ENCODE results near the gene SEMA4D. TPM values are rescaled to one million over a fixed set of nuclear protein-coding genes. Genes with fewer than 3 reads are reported as not detected.

SEMA4D gene
- total RNA-seq, 1 donor from 2014 or later = 46.2 TPM

DNA sequence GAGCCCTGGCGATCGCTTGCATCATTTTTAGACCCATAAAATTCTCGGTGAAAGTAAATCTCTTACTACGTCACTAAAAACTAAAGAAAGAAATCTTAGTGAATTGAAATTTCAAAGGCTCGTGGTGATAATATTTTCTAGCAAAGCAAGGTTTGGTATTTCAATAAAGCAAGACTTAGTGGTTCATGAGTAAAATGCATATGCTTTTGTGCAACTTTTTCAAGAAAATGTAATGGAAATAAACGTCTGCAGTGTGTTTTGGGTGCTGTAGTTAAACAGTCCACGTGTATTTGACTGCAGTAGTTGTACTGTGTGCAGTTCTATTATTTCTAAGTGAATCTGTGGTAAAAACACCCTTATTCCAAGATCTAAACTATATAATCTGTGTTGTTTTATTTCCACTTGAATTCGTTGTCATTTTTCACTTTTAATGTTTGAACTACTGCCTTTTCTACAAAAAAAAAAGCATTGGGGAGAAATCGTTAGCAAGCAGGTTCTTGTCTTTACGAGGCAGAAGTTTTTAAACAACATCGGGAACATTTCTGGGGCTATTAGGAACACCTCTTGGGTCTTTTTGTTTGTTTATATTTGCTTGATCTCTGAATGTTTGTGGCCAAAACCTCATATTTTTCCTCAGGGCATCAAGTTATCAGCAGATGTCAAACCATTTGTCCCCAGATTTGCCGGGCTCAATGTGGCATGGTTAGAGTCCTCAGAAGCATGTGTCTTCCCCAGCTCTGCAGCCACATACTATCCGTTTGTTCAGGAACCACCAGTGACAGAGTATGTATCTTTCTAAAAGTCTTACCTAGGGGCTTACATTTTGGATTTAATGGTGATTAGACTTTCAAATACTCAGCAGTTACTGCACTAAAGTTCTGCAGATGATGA is 178.7 kb downstream of the SEMA4D start:
- Histone ChIP-seq H3K27me3 (no peaks in the 10 kb centered on the region), H3K9me3 (no peaks in the 10 kb centered on the region), H3K36me3 (peaks cover 29% of the 10 kb centered on the region), H3K4me1 (peaks cover 30% of the 10 kb centered on the region), H3K27ac (peak overlapping the region; percentile 99), H3K4me3 (peak overlapping the region; percentile 67)
- intact Hi-C loops (cut with DNase I) = no loop called here
- no peak for ATAC-seq
- TF ChIP-seq, protein P1, sequence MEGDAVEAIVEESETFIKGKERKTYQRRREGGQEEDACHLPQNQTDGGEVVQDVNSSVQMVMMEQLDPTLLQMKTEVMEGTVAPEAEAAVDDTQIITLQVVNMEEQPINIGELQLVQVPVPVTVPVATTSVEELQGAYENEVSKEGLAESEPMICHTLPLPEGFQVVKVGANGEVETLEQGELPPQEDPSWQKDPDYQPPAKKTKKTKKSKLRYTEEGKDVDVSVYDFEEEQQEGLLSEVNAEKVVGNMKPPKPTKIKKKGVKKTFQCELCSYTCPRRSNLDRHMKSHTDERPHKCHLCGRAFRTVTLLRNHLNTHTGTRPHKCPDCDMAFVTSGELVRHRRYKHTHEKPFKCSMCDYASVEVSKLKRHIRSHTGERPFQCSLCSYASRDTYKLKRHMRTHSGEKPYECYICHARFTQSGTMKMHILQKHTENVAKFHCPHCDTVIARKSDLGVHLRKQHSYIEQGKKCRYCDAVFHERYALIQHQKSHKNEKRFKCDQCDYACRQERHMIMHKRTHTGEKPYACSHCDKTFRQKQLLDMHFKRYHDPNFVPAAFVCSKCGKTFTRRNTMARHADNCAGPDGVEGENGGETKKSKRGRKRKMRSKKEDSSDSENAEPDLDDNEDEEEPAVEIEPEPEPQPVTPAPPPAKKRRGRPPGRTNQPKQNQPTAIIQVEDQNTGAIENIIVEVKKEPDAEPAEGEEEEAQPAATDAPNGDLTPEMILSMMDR (IDR thresholded peaks at IDR 0.05) = no peak
- DNase-seq = no peak

DNA sequence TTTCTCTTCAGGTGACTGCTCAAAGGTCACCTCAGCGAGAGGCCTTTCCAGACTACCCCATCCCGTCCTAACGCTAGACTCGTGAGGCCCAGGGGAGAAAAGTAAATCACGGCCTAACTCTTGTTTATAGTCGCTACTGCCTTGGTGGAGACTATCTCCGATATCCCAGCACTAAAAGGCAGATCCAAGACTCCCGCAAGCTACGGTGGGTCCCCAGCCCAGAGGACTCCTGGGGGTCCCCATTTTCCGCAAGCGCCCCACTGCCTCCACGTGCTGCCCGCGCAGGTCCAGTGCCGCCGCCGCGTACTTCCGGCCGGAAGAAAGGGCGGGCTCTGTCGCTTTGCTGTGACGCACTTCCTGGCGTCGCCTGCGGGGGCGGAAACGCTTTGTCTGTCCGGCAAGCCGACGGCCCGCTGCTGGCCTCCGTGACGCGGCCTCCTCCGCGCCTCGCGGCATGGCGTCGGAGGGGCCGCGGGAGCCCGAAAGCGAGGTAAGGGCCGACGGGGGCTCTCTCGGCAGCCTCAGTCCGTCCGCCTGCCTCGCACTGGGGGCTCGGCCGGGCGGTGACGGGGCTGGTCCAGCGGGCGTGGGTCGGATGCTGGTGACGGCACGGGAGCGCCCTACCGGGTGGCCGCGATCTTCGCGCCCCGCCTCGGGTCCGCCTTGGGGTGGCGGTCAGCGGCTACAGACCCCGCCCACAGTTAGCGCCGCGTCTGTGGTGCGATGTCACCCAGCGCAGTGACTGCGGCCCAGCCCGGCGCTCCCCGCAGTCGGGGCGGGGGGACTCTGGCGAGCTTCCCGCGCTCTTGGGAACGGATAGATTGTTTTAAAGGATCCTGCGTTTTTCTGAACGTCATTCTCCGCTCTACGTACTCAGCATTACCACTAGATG is 179.5 kb downstream of the SEMA4D start, which contains the start of gene SECISBP2:
Gene SECISBP2 (plus strand): TSS at position 378 of the 892 bp plus-strand sequence. CDS start 77 bp downstream, at position 455.
- Histone ChIP-seq H3K27me3 (no peaks in the 10 kb centered on the region), H3K9me3 (no peaks in the 10 kb centered on the region), H3K36me3 (peaks cover 21% of the 10 kb centered on the region), H3K4me1 (peaks cover 26% of the 10 kb centered on the region), H3K4me3 (peak within 1 kb of the TSS; percentile 67), H3K27ac (peak within 1 kb of the TSS; percentile 99)
- TF ChIP-seq, protein P1 (IDR thresholded peaks at IDR 0.05) = peak; percentile 76
- DNase-seq (peak; percentile 99), ATAC-seq (peak; percentile 99)
- intact Hi-C loops (cut with DNase I) = no loop called here

DNA sequence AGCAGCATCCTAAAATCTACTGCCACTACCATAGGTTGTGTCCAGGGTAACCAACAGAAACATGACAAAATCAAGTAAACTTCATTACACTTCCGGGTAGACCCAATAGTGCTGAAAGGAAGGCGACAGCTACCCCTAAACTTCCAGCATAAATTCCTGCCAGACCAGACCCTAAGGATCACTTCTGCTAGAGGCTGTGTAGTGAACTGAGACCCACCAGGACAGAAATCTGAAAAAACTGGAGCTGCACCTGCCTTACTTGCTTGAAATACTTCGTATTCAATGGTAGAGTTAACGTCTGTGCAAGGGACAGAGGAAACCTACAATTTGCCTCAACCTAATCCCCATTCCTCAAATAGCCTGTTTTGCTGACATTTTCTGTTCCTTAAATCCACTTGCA is 180.6 kb downstream of the SEMA4D start:
- H3K36me3 ChIP-seq = peaks cover 21% of the 10 kb centered on the region
- H3K27me3 ChIP-seq = no peaks in the 10 kb centered on the region
- peaks cover 35% of the 10 kb centered on the region for H3K4me1 ChIP-seq
- no peak overlapping the region for H3K4me3 ChIP-seq
- intact Hi-C loops (cut with DNase I) = no loop called here
- TF ChIP-seq, protein P1 (IDR thresholded peaks at IDR 0.05) = no peak
- ATAC-seq (no peak), DNase-seq (no peak)
- H3K27ac ChIP-seq = peak overlapping the region; percentile 99
- H3K9me3 ChIP-seq = no peaks in the 10 kb centered on the region

DNA sequence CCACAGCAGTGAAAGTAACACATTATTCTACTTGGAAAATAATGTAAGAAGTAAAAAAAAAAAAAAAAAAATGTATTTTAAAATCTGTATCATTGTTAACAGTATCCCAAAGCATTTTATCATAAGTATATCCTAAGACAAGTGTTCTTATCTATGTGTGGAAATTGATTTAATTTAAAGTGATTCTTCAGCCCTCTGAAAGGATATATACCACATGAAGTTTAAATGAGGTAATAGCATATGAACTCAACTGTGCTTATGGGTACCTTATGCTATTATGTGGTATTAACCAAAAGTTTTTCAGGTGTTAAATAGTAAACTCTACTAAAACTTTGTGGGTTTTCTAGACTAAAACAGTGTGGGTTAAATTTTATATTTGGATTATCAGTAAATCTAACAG is 182.4 kb downstream of the SEMA4D start:
- peaks cover 40% of the 10 kb centered on the region for H3K4me1 ChIP-seq
- H3K36me3 ChIP-seq = peaks cover 14% of the 10 kb centered on the region
- intact Hi-C loops (cut with DNase I) = no loop called here
- H3K4me3 ChIP-seq = no peak overlapping the region
- TF ChIP-seq, protein P1 (IDR thresholded peaks at IDR 0.05) = no peak
- no peaks in the 10 kb centered on the region for H3K9me3 ChIP-seq
- no peaks in the 10 kb centered on the region for H3K27me3 ChIP-seq
- ATAC-seq (no peak), DNase-seq (no peak)
- no peak overlapping the region for H3K27ac ChIP-seq

DNA sequence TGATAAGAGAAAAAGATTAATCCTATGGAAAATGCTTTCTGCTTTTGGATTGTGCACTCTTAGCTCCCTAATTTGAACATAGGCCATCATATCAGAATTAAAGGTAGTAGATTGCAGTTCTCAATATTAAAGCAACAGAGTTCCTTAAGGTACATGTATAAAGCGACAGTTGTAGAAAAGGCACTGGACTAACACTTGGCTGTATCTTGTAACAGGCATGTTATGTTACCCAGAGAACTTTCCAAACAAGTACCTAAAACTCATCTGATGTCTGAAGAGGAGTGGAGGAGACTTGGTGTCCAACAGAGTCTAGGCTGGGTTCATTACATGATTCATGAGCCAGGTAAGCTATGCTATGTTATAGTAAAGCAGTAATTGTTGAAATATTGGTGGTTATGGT is 183.0 kb downstream of the SEMA4D start:
- H3K4me1 ChIP-seq = peaks cover 36% of the 10 kb centered on the region
- TF ChIP-seq, protein P1 (IDR thresholded peaks at IDR 0.05) = no peak
- H3K27me3 ChIP-seq = no peaks in the 10 kb centered on the region
- no peak overlapping the region for H3K4me3 ChIP-seq
- no peak overlapping the region for H3K27ac ChIP-seq
- DNase-seq (no peak), ATAC-seq (no peak)
- H3K9me3 ChIP-seq = no peaks in the 10 kb centered on the region
- H3K36me3 ChIP-seq = peaks cover 9% of the 10 kb centered on the region
- intact Hi-C loops (cut with DNase I) = no loop called here
